K562 (cell line): ENCODE results near the gene CEMP1. TPM values are rescaled to one million over a fixed set of nuclear protein-coding genes. Genes with fewer than 3 reads are reported as not detected.

ENCODE experiments used
- ARID1B ChIP-seq: fragments of 450-650 bp; IDR thresholded peaks from 2 replicates; pipeline ENCODE4 v1.6.1; 2016; ENCODE audit warnings: antibody characterized with exemption, mild to moderate bottlenecking, inconsistent platforms
- BRCA1 ChIP-seq, 2 experiments: fragments of 450-650 bp in 1 of 2; sonication (generic) in 1 of 2; formaldehyde crosslinking in 1 of 2; IDR thresholded peaks; 2 replicates each; pipeline versions ENCODE4 v1.5.0 to v1.6.1; 2017 to 2020; ENCODE audit warnings: mild to moderate bottlenecking in 1 of 2, missing genetic modification reagents in 1 of 2
- CAMTA2 ChIP-seq: fragments of 250-450 bp; sonication (Bioruptor Pico); conservative IDR thresholded peaks from 2 replicates; pipeline ENCODE4 v1.5.1; 2022
- ETV6 ChIP-seq, 3 experiments: fragments of 150-350 bp in 1 of 3; sonication (generic) in 1 of 3; formaldehyde crosslinking in 1 of 3; IDR thresholded peaks; 2 replicates each; pipeline versions ENCODE4 v1.6.1 to v1.8.0; 2014 to 2022; ENCODE audit warnings: borderline replicate concordance in 2 of 3, low read depth in 2 of 3, antibody characterized with exemption in 1 of 3, low read length in 1 of 3, mild to moderate bottlenecking in 1 of 3, missing genetic modification reagents in 1 of 3
- FOXJ3 ChIP-seq: sonication (generic); formaldehyde crosslinking; IDR thresholded peaks from 2 replicates; pipeline ENCODE4 v1.4.0; 2020; ENCODE audit warnings: mild to moderate bottlenecking, missing genetic modification reagents
- IRF2 ChIP-seq: sonication (generic); formaldehyde crosslinking; IDR thresholded peaks from 2 replicates; pipeline ENCODE4 v1.8.1; 2022; ENCODE audit warnings: mild to moderate bottlenecking, missing genetic modification reagents
- KDM2B ChIP-seq: fragments of 250-450 bp; sonication (Bioruptor Pico); IDR thresholded peaks from 2 replicates; pipeline ENCODE4 v1.8.0; 2021; ENCODE audit warnings: mild to moderate bottlenecking, moderate library complexity
- MNT ChIP-seq, 2 experiments: fragments of 450-650 bp; conservative IDR thresholded peaks; 2 replicates each; pipeline ENCODE4 v1.6.1; 2017; ENCODE audit warnings: mild to moderate bottlenecking in 2 of 2, moderate library complexity in 2 of 2
- MTA3 ChIP-seq: fragments of 450-650 bp; formaldehyde crosslinking; IDR thresholded peaks from 2 replicates; pipeline ENCODE4 v1.6.1; 2017; ENCODE audit warnings: mild to moderate bottlenecking, borderline replicate concordance
- MYNN ChIP-seq, 2 experiments: sonication (generic); formaldehyde crosslinking in 1 of 2; IDR thresholded peaks; 2 replicates each; pipeline versions ENCODE4 v1.5.0 to v1.6.1; 2016 to 2020; ENCODE audit warnings: antibody characterized with exemption in 1 of 2, missing genetic modification reagents in 1 of 2
- NCOA4 ChIP-seq: fragments of 450-650 bp; IDR thresholded peaks from 2 replicates; pipeline ENCODE4 v1.6.1; 2018; ENCODE audit warnings: mild to moderate bottlenecking; ENCODE audit not compliant: partially characterized antibody
- NEUROD1 ChIP-seq: fragments of 150-350 bp; IDR thresholded peaks from 2 replicates; pipeline ENCODE4 v1.6.1; 2014; ENCODE audit warnings: borderline replicate concordance, low read length, low read depth; ENCODE audit not compliant: partially characterized antibody
- NFATC3 ChIP-seq: fragments of 450-650 bp; IDR thresholded peaks from 2 replicates; pipeline ENCODE4 v1.6.1; 2017; ENCODE audit warnings: mild to moderate bottlenecking
- POLR2AphosphoS2 ChIP-seq: IDR thresholded peaks from 2 replicates; pipeline ENCODE4 v1.6.1; 2012; ENCODE audit warnings: low read length, improper control_type of control experiment
- POLR3G ChIP-seq: IDR thresholded peaks from 2 replicates; pipeline ENCODE4 v1.6.1; 2011; ENCODE audit not compliant: insufficient read length, insufficient replicate concordance; ENCODE audit errors: extremely low read depth
- SMAD4 ChIP-seq: fragments of 250-450 bp; sonication (Bioruptor Pico); conservative IDR thresholded peaks from 2 replicates; pipeline ENCODE4 v1.8.0; 2021; ENCODE audit warnings: inconsistent platforms, mild to moderate bottlenecking, moderate library complexity
- TRIM25 ChIP-seq: fragments of 450-650 bp; IDR thresholded peaks from 2 replicates; pipeline ENCODE4 v1.7.0; 2016; ENCODE audit warnings: borderline replicate concordance
- ZFX ChIP-seq: sonication (generic); formaldehyde crosslinking; IDR thresholded peaks from 2 replicates; pipeline ENCODE4 v1.8.0; 2022; ENCODE audit warnings: mild to moderate bottlenecking, missing genetic modification reagents, moderate library complexity
- ZNF75A ChIP-seq: fragments of 450-650 bp; formaldehyde crosslinking; IDR thresholded peaks from 2 replicates; pipeline ENCODE4 v1.4.0; 2020; ENCODE audit warnings: mild to moderate bottlenecking
- polyA plus RNA-seq, 8 experiments: library from polyadenylated mRNA; depleted of rRNA in 4 of 8; stranded (reverse) in 5 of 8; unstranded in 3 of 8; fragments of >200 nt; fragmentation: Nextera tagmentation in 2 of 8; fragmentation: Illumina TruSeq in 1 of 8; extraction: Ambion mirVana in 2 of 8; extraction: Trizol in 1 of 8; gene quantifications; 2 replicates each; pipeline versions ENCODE4 v1.2.1 to v1.2.3, GENCODE V29; 2011 to 2014; ENCODE audit warnings: inconsistent platforms in 1 of 8, missing spikeins in 1 of 8
- total RNA-seq, 7 experiments: library from RNA; depleted of rRNA in 6 of 7; stranded (reverse); fragments of >200 nt in 6 of 7; fragmentation: Illumina TruSeq in 2 of 7; extraction: Trizol in 2 of 7; gene quantifications; 2 replicates each; pipeline versions ENCODE4 v1.2.1 to v1.2.3, GENCODE V29; 2011 to 2021; ENCODE audit warnings: low replicate concordance in 1 of 7
- TF ChIP-seq, protein P1 (sequence below): fragments of 200-800 bp; sonication (Bioruptor generic); IDR thresholded peaks from 2 replicates; pipeline ENCODE4 v1.6.1; 2017; ENCODE audit warnings: missing genetic modification characterization, missing compliant biosample characterization
- TF ChIP-seq, protein P2 (sequence below): sonication (generic); formaldehyde crosslinking; IDR thresholded peaks from 2 replicates; pipeline ENCODE4 v1.8.1; 2022; ENCODE audit warnings: missing genetic modification reagents

CEMP1 gene
- total and polyA plus RNA-seq, 9 of the 15 experiments (the other 6 are each of a cell fraction or from before 2014, with no cell fraction given) = 0.05 to 0.45 TPM; not detected in 7

DNA sequence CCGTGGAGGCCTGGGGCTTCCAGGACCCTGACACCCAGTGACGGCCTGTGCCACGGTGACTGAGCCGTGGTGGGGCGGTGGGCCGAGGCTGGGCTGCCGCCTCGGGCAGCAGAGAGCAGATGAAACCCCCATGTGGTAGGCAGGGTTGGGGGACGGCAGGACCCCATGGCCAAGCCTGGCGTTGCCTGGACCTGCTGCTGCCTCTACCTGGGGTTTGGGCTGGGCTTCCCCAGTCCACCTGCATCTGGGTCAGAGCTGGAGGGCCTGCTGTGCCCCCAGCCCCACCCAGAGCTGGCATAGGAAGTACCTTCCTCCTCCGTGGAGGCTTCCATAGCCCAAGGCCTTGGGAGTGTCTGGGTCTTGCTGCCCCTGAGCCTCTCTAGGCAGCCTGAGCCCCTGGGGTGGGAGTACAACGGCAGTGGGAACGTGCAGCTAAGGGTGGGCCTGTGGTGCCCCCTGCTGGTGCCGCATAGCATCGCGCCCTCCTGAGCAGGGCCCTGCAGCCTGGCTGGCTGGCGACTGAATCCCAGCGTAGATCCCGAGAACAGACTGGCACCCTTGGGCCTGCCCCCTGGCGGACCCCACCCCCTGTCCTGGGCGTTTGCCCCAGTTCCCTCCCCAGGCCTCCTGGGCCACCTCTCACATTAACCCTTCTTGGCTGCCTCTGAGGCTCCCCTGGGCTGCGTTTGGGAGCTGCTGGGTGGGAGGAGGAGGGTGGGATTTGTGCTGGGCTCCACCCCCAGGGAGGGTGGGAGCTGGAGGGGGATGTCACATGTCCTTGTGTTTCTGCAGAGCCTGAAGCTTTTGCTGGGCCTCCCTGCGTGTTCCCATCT, 30.1 kb downstream of the CEMP1 start (continued):
- no peak for TF ChIP-seq ETV6 (IDR thresholded peaks at IDR 0.05; ENCODE audit: borderline replicate concordance in 1 of 2, low read depth in 2 of 2, low read length in 1 of 2)
- no peak for TF ChIP-seq ETV6 (CRISPR knock-in tag; IDR thresholded peaks at IDR 0.05; ENCODE audit: borderline replicate concordance)
- TF ChIP-seq MYNN (IDR thresholded peaks at IDR 0.05) = 0 out of 2 replicates have a peak, but pooled peaks have one; percentile 36
- TF ChIP-seq MYNN (CRISPR knock-in tag; IDR thresholded peaks at IDR 0.05) = no peak
- no peak for TF ChIP-seq BRCA1 (IDR thresholded peaks at IDR 0.05)
- no peak for TF ChIP-seq BRCA1 (CRISPR knock-in tag; IDR thresholded peaks at IDR 0.05)
- TF ChIP-seq NEUROD1 = no peak
- no peak for TF ChIP-seq TRIM25
- TF ChIP-seq IRF2 (CRISPR knock-in tag) = no peak
- no peak for TF ChIP-seq NCOA4
- TF ChIP-seq POLR2AphosphoS2 = no peak
- TF ChIP-seq ARID1B = no peak
- TF ChIP-seq SMAD4 (CRISPR knock-in tag) = 0 out of 2 replicates have a peak, but pooled peaks have one; percentile 33
- TF ChIP-seq POLR3G = no peak
- TF ChIP-seq CAMTA2 (CRISPR knock-in tag) = no peak
- TF ChIP-seq KDM2B (CRISPR knock-in tag) = no peak
- TF ChIP-seq MTA3 = no peak; the same call in 1 of the 2 replicates
- TF ChIP-seq, protein P1, sequence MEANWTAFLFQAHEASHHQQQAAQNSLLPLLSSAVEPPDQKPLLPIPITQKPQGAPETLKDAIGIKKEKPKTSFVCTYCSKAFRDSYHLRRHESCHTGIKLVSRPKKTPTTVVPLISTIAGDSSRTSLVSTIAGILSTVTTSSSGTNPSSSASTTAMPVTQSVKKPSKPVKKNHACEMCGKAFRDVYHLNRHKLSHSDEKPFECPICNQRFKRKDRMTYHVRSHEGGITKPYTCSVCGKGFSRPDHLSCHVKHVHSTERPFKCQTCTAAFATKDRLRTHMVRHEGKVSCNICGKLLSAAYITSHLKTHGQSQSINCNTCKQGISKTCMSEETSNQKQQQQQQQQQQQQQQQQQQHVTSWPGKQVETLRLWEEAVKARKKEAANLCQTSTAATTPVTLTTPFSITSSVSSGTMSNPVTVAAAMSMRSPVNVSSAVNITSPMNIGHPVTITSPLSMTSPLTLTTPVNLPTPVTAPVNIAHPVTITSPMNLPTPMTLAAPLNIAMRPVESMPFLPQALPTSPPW (CRISPR knock-in tag) = peak; percentile 79
- peak in 1 of 2 experiments; percentile 61; a peak in 2 of 4 replicates for TF ChIP-seq MNT (conservative IDR thresholded peaks at IDR 0.05)
- TF ChIP-seq NFATC3 = no peak
- TF ChIP-seq ZNF75A = no peak
- TF ChIP-seq FOXJ3 = no peak
- TF ChIP-seq ZFX (CRISPR knock-in tag) = peak; percentile 64
- TF ChIP-seq, protein P2, sequence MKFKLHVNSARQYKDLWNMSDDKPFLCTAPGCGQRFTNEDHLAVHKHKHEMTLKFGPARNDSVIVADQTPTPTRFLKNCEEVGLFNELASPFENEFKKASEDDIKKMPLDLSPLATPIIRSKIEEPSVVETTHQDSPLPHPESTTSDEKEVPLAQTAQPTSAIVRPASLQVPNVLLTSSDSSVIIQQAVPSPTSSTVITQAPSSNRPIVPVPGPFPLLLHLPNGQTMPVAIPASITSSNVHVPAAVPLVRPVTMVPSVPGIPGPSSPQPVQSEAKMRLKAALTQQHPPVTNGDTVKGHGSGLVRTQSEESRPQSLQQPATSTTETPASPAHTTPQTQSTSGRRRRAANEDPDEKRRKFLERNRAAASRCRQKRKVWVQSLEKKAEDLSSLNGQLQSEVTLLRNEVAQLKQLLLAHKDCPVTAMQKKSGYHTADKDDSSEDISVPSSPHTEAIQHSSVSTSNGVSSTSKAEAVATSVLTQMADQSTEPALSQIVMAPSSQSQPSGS = no peak
